BLaER1 (cell line): ENCODE data around the gene NPY2R.

ENCODE experiments used
- H3K27ac ChIP-seq: shearing (Covaris generic); formaldehyde crosslinking; 2 replicates; pipeline ENCODE4 v1.8.1; 2022
- H3K27me3 ChIP-seq: shearing (Covaris generic); formaldehyde crosslinking; 2 replicates; pipeline ENCODE4 v1.8.1; 2022
- H3K36me3 ChIP-seq: shearing (Covaris generic); formaldehyde crosslinking; 2 replicates; pipeline ENCODE4 v1.8.1; 2022
- H3K4me1 ChIP-seq: shearing (Covaris generic); formaldehyde crosslinking; 2 replicates; pipeline ENCODE4 v1.8.1; 2022
- H3K4me2 ChIP-seq: shearing (Covaris generic); formaldehyde crosslinking; 2 replicates; pipeline ENCODE4 v1.8.1; 2022
- H3K4me3 ChIP-seq: shearing (Covaris generic); formaldehyde crosslinking; 2 replicates; pipeline ENCODE4 v1.8.1; 2022
- H3K9ac ChIP-seq: shearing (Covaris generic); formaldehyde crosslinking; 2 replicates; pipeline ENCODE4 v1.8.1; 2022
- H3K9me3 ChIP-seq: shearing (Covaris generic); formaldehyde crosslinking; 2 replicates; pipeline ENCODE4 v1.8.1; 2022
- H4K20me1 ChIP-seq: shearing (Covaris generic); formaldehyde crosslinking; 2 replicates; pipeline ENCODE4 v1.8.1; 2022
- Cebpa-rat ChIP-seq: shearing (Covaris generic); IDR thresholded peaks from 2 replicates; pipeline ENCODE4 v1.8.1; 2022

The NPY2R gene

GRCh38 chr4:155208258-155209054 lies at the start of gene NPY2R:
Gene NPY2R, plus strand, starts transcription at chr4:155208636. Its CDS starts 5,304 bp downstream, at chr4:155213940.
- H3K27ac ChIP-seq: no peak within 1 kb of the TSS
- H3K4me1 ChIP-seq: no peaks in the 10 kb centered on the region
- no peak within 1 kb of the TSS for H3K4me2 ChIP-seq
- no peak for TF ChIP-seq Cebpa-rat
- H3K27me3 ChIP-seq: no peaks in the 10 kb centered on the region
- H4K20me1 ChIP-seq: no peaks in the 10 kb centered on the region
- H3K4me3 ChIP-seq: no peak within 1 kb of the TSS
- no peak within 1 kb of the TSS for H3K9ac ChIP-seq
- peaks cover 12% of the 10 kb centered on the region for H3K9me3 ChIP-seq
- no peaks in the 10 kb centered on the region for H3K36me3 ChIP-seq

- H4K20me1 ChIP-seq: no peaks in the 10 kb centered on the region
- H3K27me3 ChIP-seq: no peaks in the 10 kb centered on the region
- no peak overlapping the region for H3K27ac ChIP-seq
- no peaks in the 10 kb centered on the region for H3K4me1 ChIP-seq
- H3K4me2 ChIP-seq: no peak overlapping the region
- H3K4me3 ChIP-seq: no peak overlapping the region
- no peak for TF ChIP-seq Cebpa-rat
- no peaks in the 10 kb centered on the region for H3K36me3 ChIP-seq
- H3K9me3 ChIP-seq: no peaks in the 10 kb centered on the region
- H3K9ac ChIP-seq: no peak overlapping the region
These were observed 47.1 kb upstream of the NPY2R start for GRCh38 chr4:155161357-155161756.

GRCh38 chr4:155164718-155165117 lies 43.7 kb upstream of the NPY2R start:
- H3K27ac ChIP-seq: no peak overlapping the region
- H3K27me3 ChIP-seq: no peaks in the 10 kb centered on the region
- no peak for TF ChIP-seq Cebpa-rat
- no peaks in the 10 kb centered on the region for H4K20me1 ChIP-seq
- H3K4me3 ChIP-seq: no peak overlapping the region
- H3K36me3 ChIP-seq: no peaks in the 10 kb centered on the region
- H3K4me1 ChIP-seq: no peaks in the 10 kb centered on the region
- no peak overlapping the region for H3K4me2 ChIP-seq
- H3K9me3 ChIP-seq: no peaks in the 10 kb centered on the region
- H3K9ac ChIP-seq: no peak overlapping the region

GRCh38 chr4:155170569-155170968 lies 37.9 kb upstream of the NPY2R start:
- H3K4me1 ChIP-seq: no peaks in the 10 kb centered on the region
- H3K27me3 ChIP-seq: no peaks in the 10 kb centered on the region
- no peak overlapping the region for H3K4me3 ChIP-seq
- no peak overlapping the region for H3K9ac ChIP-seq
- TF ChIP-seq Cebpa-rat: no peak
- no peaks in the 10 kb centered on the region for H3K9me3 ChIP-seq
- H3K4me2 ChIP-seq: no peak overlapping the region
- no peaks in the 10 kb centered on the region for H4K20me1 ChIP-seq
- no peak overlapping the region for H3K27ac ChIP-seq
- no peaks in the 10 kb centered on the region for H3K36me3 ChIP-seq

GRCh38 chr4:155173371-155173770 lies 35.1 kb upstream of the NPY2R start:
- no peak for TF ChIP-seq Cebpa-rat
- no peak overlapping the region for H3K4me3 ChIP-seq
- H3K36me3 ChIP-seq: no peaks in the 10 kb centered on the region
- no peak overlapping the region for H3K27ac ChIP-seq
- no peaks in the 10 kb centered on the region for H4K20me1 ChIP-seq
- no peak overlapping the region for H3K4me2 ChIP-seq
- H3K27me3 ChIP-seq: no peaks in the 10 kb centered on the region
- H3K9ac ChIP-seq: no peak overlapping the region
- H3K4me1 ChIP-seq: no peaks in the 10 kb centered on the region
- no peaks in the 10 kb centered on the region for H3K9me3 ChIP-seq

GRCh38 chr4:155174668-155175067 lies 33.8 kb upstream of the NPY2R start:
- Histone ChIP-seq H3K4me1 (no peaks in the 10 kb centered on the region), H4K20me1 (no peaks in the 10 kb centered on the region), H3K9me3 (no peaks in the 10 kb centered on the region), H3K4me2 (no peak overlapping the region), H3K9ac (no peak overlapping the region), H3K27me3 (no peaks in the 10 kb centered on the region), H3K27ac (no peak overlapping the region), H3K36me3 (no peaks in the 10 kb centered on the region), H3K4me3 (no peak overlapping the region)
- TF ChIP-seq Cebpa-rat: no peak

GRCh38 chr4:155179216-155179615 lies 29.2 kb upstream of the NPY2R start:
- no peak overlapping the region for H3K4me2 ChIP-seq
- no peaks in the 10 kb centered on the region for H3K9me3 ChIP-seq
- no peaks in the 10 kb centered on the region for H3K27me3 ChIP-seq

GRCh38 chr4:155186972-155187371 lies 21.5 kb upstream of the NPY2R start:
- Histone ChIP-seq H3K4me2 (no peak overlapping the region), H4K20me1 (no peaks in the 10 kb centered on the region), H3K9me3 (no peaks in the 10 kb centered on the region), H3K4me3 (no peak overlapping the region), H3K9ac (no peak overlapping the region), H3K27me3 (no peaks in the 10 kb centered on the region), H3K36me3 (no peaks in the 10 kb centered on the region), H3K27ac (no peak overlapping the region), H3K4me1 (no peaks in the 10 kb centered on the region)
- TF ChIP-seq Cebpa-rat: no peak

More at GRCh38 chr4:155179216-155179615, 29.2 kb upstream of the NPY2R start:
- no peaks in the 10 kb centered on the region for H3K36me3 ChIP-seq
- H3K27ac ChIP-seq: no peak overlapping the region
- H3K9ac ChIP-seq: no peak overlapping the region
- no peak for TF ChIP-seq Cebpa-rat
- no peaks in the 10 kb centered on the region for H4K20me1 ChIP-seq
- no peaks in the 10 kb centered on the region for H3K4me1 ChIP-seq
- no peak overlapping the region for H3K4me3 ChIP-seq

GRCh38 chr4:155187989-155188388 lies 20.4 kb upstream of the NPY2R start:
- Histone ChIP-seq H3K9me3 (no peaks in the 10 kb centered on the region), H3K36me3 (no peaks in the 10 kb centered on the region), H3K4me2 (no peak overlapping the region), H3K27me3 (no peaks in the 10 kb centered on the region), H4K20me1 (no peaks in the 10 kb centered on the region), H3K9ac (no peak overlapping the region), H3K4me1 (no peaks in the 10 kb centered on the region), H3K4me3 (no peak overlapping the region), H3K27ac (no peak overlapping the region)
- no peak for TF ChIP-seq Cebpa-rat

- no peaks in the 10 kb centered on the region for H3K36me3 ChIP-seq
- H3K27ac ChIP-seq: no peak overlapping the region
- TF ChIP-seq Cebpa-rat: no peak; the same call in 1 of the 2 replicates
- no peaks in the 10 kb centered on the region for H3K9me3 ChIP-seq
- H3K4me3 ChIP-seq: no peak overlapping the region
- no peak overlapping the region for H3K9ac ChIP-seq
- no peak overlapping the region for H3K4me2 ChIP-seq
- H3K4me1 ChIP-seq: no peaks in the 10 kb centered on the region
- H3K27me3 ChIP-seq: no peaks in the 10 kb centered on the region
- no peaks in the 10 kb centered on the region for H4K20me1 ChIP-seq
These were observed 18.3 kb upstream of the NPY2R start for GRCh38 chr4:155190099-155190498.
